ENCODE measurements around the gene NPR2.

Gene NPR2

GRCh38 chr9:35832814-35833213 lies 41.4 kb downstream of the NPR2 start:
- DNase-seq, result no peak
- ATAC-seq, result no peak

GRCh38 chr9:35834260-35835215 lies 43.1 kb downstream of the NPR2 start:
- DNase-seq (no peak), ATAC-seq (no peak)

- peak; percentile 33 for ATAC-seq
- no peak for DNase-seq
Measured at GRCh38 chr9:35835216-35835632, 43.8 kb downstream of the NPR2 start.

GRCh38 chr9:35835766-35836165 lies 44.4 kb downstream of the NPR2 start:
- ATAC-seq (no peak), DNase-seq (no peak)

GRCh38 chr9:35836595-35836994 lies 45.2 kb downstream of the NPR2 start:
- DNase-seq (no peak), ATAC-seq (no peak)

- ATAC-seq (no peak), DNase-seq (no peak)
Measured at GRCh38 chr9:35839926-35840325, 48.5 kb downstream of the NPR2 start.

- DNase-seq, result no peak
Measured at GRCh38 chr9:35840881-35841644, 49.7 kb downstream of the NPR2 start.

GRCh38 chr9:35841645-35841900 lies 50.2 kb downstream of the NPR2 start:
- ATAC-seq (no peak), DNase-seq (no peak)

More at GRCh38 chr9:35840881-35841644, 49.7 kb downstream of the NPR2 start:
- ATAC-seq, result no peak

- no peak for ATAC-seq
- no peak for DNase-seq
Measured at GRCh38 chr9:35842020-35842745, 50.8 kb downstream of the NPR2 start.

GRCh38 chr9:35842795-35843194 lies 51.4 kb downstream of the NPR2 start:
- ATAC-seq (no peak), DNase-seq (no peak)

- no peak for ATAC-seq
- DNase-seq, result no peak
Measured at GRCh38 chr9:35844628-35845270, 53.4 kb downstream of the NPR2 start.

GRCh38 chr9:35845824-35846771 lies 54.7 kb downstream of the NPR2 start:
- ATAC-seq (no peak), DNase-seq (no peak)

- peak; percentile 52 for DNase-seq
- ATAC-seq, result peak; percentile 98
Measured at GRCh38 chr9:35847792-35848572, 56.6 kb downstream of the NPR2 start.

- DNase-seq (no peak), ATAC-seq (no peak)
Measured at GRCh38 chr9:35852267-35852815, 61.0 kb downstream of the NPR2 start.

GRCh38 chr9:35852876-35853865 lies 61.8 kb downstream of the NPR2 start:
- DNase-seq, result no peak
- no peak for ATAC-seq

GRCh38 chr9:35854091-35854762 lies 62.8 kb downstream of the NPR2 start:
- no peak for ATAC-seq
- no peak for DNase-seq

GRCh38 chr9:35856206-35856605 lies 64.8 kb downstream of the NPR2 start:
- no peak for ATAC-seq
- DNase-seq, result no peak

- DNase-seq (no peak), ATAC-seq (no peak)
Measured at GRCh38 chr9:35856882-35857281, 65.5 kb downstream of the NPR2 start.
